ENCODE results near the gene ADD3.

ADD3 gene

GRCh38 chr10:109988212-109988596, 19.6 kb upstream of the ADD3 start:
- no peak for DNase-seq
- Histone ChIP-seq H3K4me1 (ENCODE audit: insufficient read depth, low read length) (no peaks in the 10 kb centered on the region), H3K36me3 (ENCODE audit: insufficient read depth, low read length) (no peaks in the 10 kb centered on the region), H3K9ac (ENCODE audit: low read depth, low read length) (no peak overlapping the region), H3K4me2 (ENCODE audit: insufficient read depth, low read length) (no peak overlapping the region), H3K4me3 (ENCODE audit: low read depth in 1 of 2, low read length in 2 of 2) (no peak overlapping the region), H3K79me2 (ENCODE audit: insufficient read depth, low read length) (no peaks in the 10 kb centered on the region), H3K27me3 (ENCODE audit: insufficient read depth, low read length, poor library complexity) (peaks cover 22% of the 10 kb centered on the region), H2AFZ (ENCODE audit: low read depth, low read length) (no peak overlapping the region), H4K20me1 (ENCODE audit: insufficient read depth, low read length) (no peaks in the 10 kb centered on the region), H3K9me3 (ENCODE audit: insufficient read depth, low read length, severe bottlenecking) (no peaks in the 10 kb centered on the region), H3K27ac (ENCODE audit: low read length) (no peak overlapping the region)
- TF ChIP-seq CTCF (IDR thresholded peaks at IDR 0.05; ENCODE audit: borderline replicate concordance, extremely low read depth, low read length, poor library complexity, severe bottlenecking) (no peak), EZH2 (IDR thresholded peaks at IDR 0.05; ENCODE audit: borderline replicate concordance, low read depth, low read length, severe bottlenecking) (no peak)
- no peak for ATAC-seq (ENCODE audit: insufficient read depth, low read depth)

GRCh38 chr10:109991266-109991855, 16.4 kb upstream of the ADD3 start:
- DNase-seq (no peak), ATAC-seq (ENCODE audit: insufficient read depth, low read depth) (no peak)
- no peaks in the 10 kb centered on the region for H3K9me3 ChIP-seq (ENCODE audit: insufficient read depth, low read length, severe bottlenecking)
- no peak for TF ChIP-seq EZH2 (IDR thresholded peaks at IDR 0.05; ENCODE audit: borderline replicate concordance, low read depth, low read length, severe bottlenecking)
- no peak for TF ChIP-seq CTCF (IDR thresholded peaks at IDR 0.05; ENCODE audit: borderline replicate concordance, extremely low read depth, low read length, poor library complexity, severe bottlenecking)
- H3K79me2 ChIP-seq (ENCODE audit: insufficient read depth, low read length): no peaks in the 10 kb centered on the region
- H3K4me1 ChIP-seq (ENCODE audit: insufficient read depth, low read length): no peaks in the 10 kb centered on the region
- no peaks in the 10 kb centered on the region for H4K20me1 ChIP-seq (ENCODE audit: insufficient read depth, low read length)
- no peak overlapping the region for H3K27ac ChIP-seq (ENCODE audit: low read length)
- no peak overlapping the region for H3K4me3 ChIP-seq (ENCODE audit: low read depth in 1 of 2, low read length in 2 of 2)
- no peak overlapping the region for H2AFZ ChIP-seq (ENCODE audit: low read depth, low read length)
- no peaks in the 10 kb centered on the region for H3K36me3 ChIP-seq (ENCODE audit: insufficient read depth, low read length)
- H3K9ac ChIP-seq (ENCODE audit: low read depth, low read length): no peak overlapping the region
- no peak overlapping the region for H3K4me2 ChIP-seq (ENCODE audit: insufficient read depth, low read length)
- peaks cover 22% of the 10 kb centered on the region for H3K27me3 ChIP-seq (ENCODE audit: insufficient read depth, low read length, poor library complexity)

GRCh38 chr10:109992485-109992884, 15.3 kb upstream of the ADD3 start:
- ATAC-seq (ENCODE audit: insufficient read depth, low read depth): no peak
- Histone ChIP-seq H2AFZ (ENCODE audit: low read depth, low read length) (no peak overlapping the region), H3K4me2 (ENCODE audit: insufficient read depth, low read length) (no peak overlapping the region), H3K9ac (ENCODE audit: low read depth, low read length) (no peak overlapping the region), H3K4me3 (ENCODE audit: low read depth in 1 of 2, low read length in 2 of 2) (no peak overlapping the region), H4K20me1 (ENCODE audit: insufficient read depth, low read length) (no peaks in the 10 kb centered on the region), H3K9me3 (ENCODE audit: insufficient read depth, low read length, severe bottlenecking) (no peaks in the 10 kb centered on the region), H3K79me2 (ENCODE audit: insufficient read depth, low read length) (no peaks in the 10 kb centered on the region), H3K36me3 (ENCODE audit: insufficient read depth, low read length) (no peaks in the 10 kb centered on the region), H3K27ac (ENCODE audit: low read length) (no peak overlapping the region), H3K4me1 (ENCODE audit: insufficient read depth, low read length) (no peaks in the 10 kb centered on the region), H3K27me3 (ENCODE audit: insufficient read depth, low read length, poor library complexity) (peaks cover 24% of the 10 kb centered on the region)
- no peak for TF ChIP-seq CTCF (IDR thresholded peaks at IDR 0.05; ENCODE audit: borderline replicate concordance, extremely low read depth, low read length, poor library complexity, severe bottlenecking)
- TF ChIP-seq EZH2 (IDR thresholded peaks at IDR 0.05; ENCODE audit: borderline replicate concordance, low read depth, low read length, severe bottlenecking): no peak
- DNase-seq: no peak

Data from DND-41 (cell line).